ENCODE data around the gene SLC35B2.

GRCh38 chr6:44269178-44269920 is 12.0 kb upstream of the SLC35B2 start:
- TF ChIP-seq CTCF (IDR thresholded peaks at IDR 0.05): no peak
- no peak for TF ChIP-seq POLR2A (IDR thresholded peaks at IDR 0.05)

Measured in esophagus squamous epithelium (tissue), 4 donors.